GM23248 (cell line): Measurements from ENCODE around the gene OR52K2. TPM values are rescaled to one million over a fixed set of nuclear protein-coding genes. Genes with fewer than 3 reads are reported as not detected.
"Not testable (repeated sequence)": the region's sequence is repeated elsewhere in the genome, so short reads cannot be mapped to it uniquely, and the experiment has no call there.

Source experiments
- DNase-seq: peaks from one replicate; pipeline ENCODE4 v3.0.0-alpha.2; 2015
- H2AFZ ChIP-seq: fragments of 200-600 bp; sonication (generic); 2 replicates; pipeline ENCODE4 v1.6.1; 2016; ENCODE audit warnings: antibody characterized with exemption
- H3F3A ChIP-seq: fragments of 200-600 bp; sonication (generic); 2 replicates; pipeline ENCODE4 v1.6.1; 2016; ENCODE audit warnings: mild to moderate bottlenecking, antibody characterized with exemption, mixed run types; ENCODE audit not compliant: insufficient read depth
- H3K27ac ChIP-seq: fragments of 200-600 bp; sonication (generic); 2 replicates; pipeline ENCODE4 v1.5.1; 2016; ENCODE audit warnings: mild to moderate bottlenecking
- H3K27me3 ChIP-seq: fragments of 200-600 bp; sonication (generic); replicated peaks from 2 replicates; pipeline ENCODE4 v1.6.1; 2016; ENCODE audit warnings: mild to moderate bottlenecking; ENCODE audit not compliant: insufficient read depth
- H3K36me3 ChIP-seq: fragments of 200-600 bp; sonication (generic); 2 replicates; pipeline ENCODE4 v1.6.1; 2016; ENCODE audit warnings: low read depth, mild to moderate bottlenecking
- H3K4me1 ChIP-seq: fragments of 200-600 bp; sonication (generic); 2 replicates; pipeline ENCODE4 v1.6.1; 2016; ENCODE audit warnings: mild to moderate bottlenecking; ENCODE audit not compliant: insufficient read depth
- H3K4me2 ChIP-seq: fragments of 200-600 bp; sonication (generic); one replicate; pipeline ENCODE4 v1.6.1; 2016; ENCODE audit warnings: mild to moderate bottlenecking; ENCODE audit not compliant: unreplicated experiment
- H3K4me3 ChIP-seq: fragments of 200-600 bp; sonication (generic); 2 replicates; pipeline ENCODE4 v1.5.1; 2016; ENCODE audit warnings: mild to moderate bottlenecking
- H3K79me2 ChIP-seq: fragments of 200-600 bp; sonication (generic); 2 replicates; pipeline ENCODE4 v1.6.1; 2016; ENCODE audit warnings: mild to moderate bottlenecking; ENCODE audit not compliant: insufficient read depth
- H3K9ac ChIP-seq: fragments of 200-600 bp; sonication (generic); 2 replicates; pipeline ENCODE4 v1.6.1; 2016; ENCODE audit warnings: mild to moderate bottlenecking
- H3K9me2 ChIP-seq: fragments of 200-600 bp; sonication (generic); 2 replicates; pipeline ENCODE4 v1.6.1; 2016; ENCODE audit warnings: mixed run types, mild to moderate bottlenecking, moderate library complexity; ENCODE audit not compliant: insufficient read depth
- H3K9me3 ChIP-seq: fragments of 200-600 bp; sonication (generic); one replicate; pipeline ENCODE4 v1.6.1; 2017; ENCODE audit warnings: low read depth
- H4K20me1 ChIP-seq: fragments of 200-600 bp; sonication (generic); 2 replicates; pipeline ENCODE4 v1.6.0; 2016; ENCODE audit not compliant: insufficient read depth
- EZH2 ChIP-seq: fragments of 200-600 bp; sonication (generic); IDR thresholded peaks from 2 replicates; pipeline ENCODE4 v1.6.1; 2018; ENCODE audit warnings: antibody characterized with exemption, mild to moderate bottlenecking; ENCODE audit not compliant: insufficient read depth, poor library complexity, severe bottlenecking
- EZH2phosphoT487 ChIP-seq: fragments of 200-600 bp; sonication (generic); IDR thresholded peaks from 2 replicates; pipeline ENCODE4 v1.6.1; 2018; ENCODE audit warnings: antibody characterized with exemption, moderate library complexity, mild to moderate bottlenecking, low read depth; ENCODE audit not compliant: insufficient read depth
- WGBS, 2 experiments: methylation state at CpG; one replicate each; pipeline ENCODE4 v1.1.6; 2015 to 2017; ENCODE audit warnings: low lambda C conversion rate in 2 of 2, low coverage in 1 of 2; ENCODE audit errors: missing lambda C conversion rate in 2 of 2; 5-methylcytosine and 5-hydroxymethylcytosine counted together
- in situ Hi-C: fragments of 300-500 bp; cut with MboI; formaldehyde crosslinking; loops from 2 replicates; pipeline ENCODE4 v1.15.0; 2020
- polyA plus RNA-seq: library from polyadenylated mRNA; unstranded; fragments of >200 nt; fragmentation: Nextera tagmentation; extraction: Ambion mirVana; gene quantifications from 2 replicates; pipeline ENCODE4 v1.2.1, GENCODE V29; 2016
- total RNA-seq: library from RNA; depleted of rRNA; stranded (reverse); fragments of >200 nt; shearing (Covaris generic); gene quantifications from 2 replicates; pipeline ENCODE4 v1.2.3, GENCODE V29; 2014

Gene OR52K2
- total and polyA plus RNA-seq, 2 experiments from 2014 or later: not detected

DNA sequence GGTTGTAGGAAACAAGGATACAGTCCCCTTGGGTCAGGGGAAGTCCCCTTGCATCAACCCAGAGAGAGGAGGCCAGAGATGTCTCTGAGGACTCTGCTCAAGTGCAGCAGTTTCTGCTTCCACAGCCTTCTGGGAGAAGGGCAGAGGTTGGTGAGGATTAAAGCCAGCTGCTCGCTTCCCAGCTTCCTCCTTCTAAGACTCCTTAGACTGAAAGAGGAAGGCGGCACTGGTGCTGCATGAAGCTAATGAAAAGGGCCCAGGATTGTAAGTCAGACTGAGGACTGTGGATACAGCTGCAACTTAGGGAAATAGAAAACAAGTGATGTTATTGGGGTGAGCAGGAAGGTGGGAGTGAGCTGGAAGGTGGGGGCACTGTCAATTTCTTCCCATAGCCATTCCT, 33.4 kb downstream of the OR52K2 start, which contains the start of gene OR52K1:
Gene OR52K1, plus strand, starts transcription at position 202 of the 400 bp plus-strand sequence. CDS start 6,255 bp downstream, outside the sequence.
- no peak within 1 kb of the TSS for H3K27ac ChIP-seq
- in situ Hi-C loops: loop anchor here (25.0 kb wide), 1 partner anchor 295 kb away; no protein-coding TSS in a partner anchor
- H3K4me2 ChIP-seq: no peak within 1 kb of the TSS
- no peaks in the 10 kb centered on the region for H3K79me2 ChIP-seq
- H3K9me2 ChIP-seq: no peaks in the 10 kb centered on the region
- no peaks in the 10 kb centered on the region for H3K9me3 ChIP-seq
- no peak within 1 kb of the TSS for H2AFZ ChIP-seq
- TF ChIP-seq EZH2 (no peak), EZH2phosphoT487 (no peak)
- peaks cover 6% of the 10 kb centered on the region; the same call in 1 of the 2 replicates for H3K27me3 ChIP-seq
- H4K20me1 ChIP-seq: no peaks in the 10 kb centered on the region
- H3K9ac ChIP-seq: no peak within 1 kb of the TSS
- H3K36me3 ChIP-seq: no peaks in the 10 kb centered on the region
- H3F3A ChIP-seq: no peaks in the 10 kb centered on the region
- H3K4me1 ChIP-seq: peaks cover 8% of the 10 kb centered on the region; the same call in 1 of the 2 replicates
- H3K4me3 ChIP-seq: no peak within 1 kb of the TSS
- no peak for DNase-seq
- WGBS, 2 experiments: 61 to 65% methylated on average over 2 of the region's 2 CpGs

DNA sequence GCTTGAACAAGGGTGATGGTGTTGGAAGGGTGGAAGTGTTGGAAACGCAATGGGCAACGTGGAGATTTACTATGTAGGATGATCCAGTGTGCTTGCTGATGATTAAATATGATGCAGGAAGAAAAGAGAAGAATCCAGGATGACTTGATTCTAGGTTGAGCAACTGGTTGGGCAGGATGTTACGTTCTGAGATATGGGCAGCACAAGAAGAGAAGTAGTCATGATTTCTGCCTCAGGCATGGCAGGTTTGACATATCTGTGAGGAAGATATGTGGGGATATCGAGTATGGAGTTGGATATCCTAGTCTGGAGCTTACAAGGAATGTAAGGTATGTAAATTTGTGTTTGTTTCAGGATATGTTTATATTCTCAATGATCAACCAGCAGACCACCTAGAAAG, 35.2 kb downstream of the OR52K2 start:
- TF ChIP-seq EZH2phosphoT487 (no peak), EZH2 (no peak)
- no peaks in the 10 kb centered on the region for H3K36me3 ChIP-seq
- WGBS, 2 experiments: 36 to 38% methylated on average over 4 of the region's 4 CpGs

GRCh38 chr11:4491405-4491804, 42.3 kb downstream of the OR52K2 start:
- not testable (repeated sequence) for H3K4me2 ChIP-seq, H3K79me2 ChIP-seq, H4K20me1 ChIP-seq, H3K9ac ChIP-seq, H3F3A ChIP-seq, H3K4me1 ChIP-seq, H3K9me3 ChIP-seq, DNase-seq, H3K27ac ChIP-seq, H3K4me3 ChIP-seq, H3K36me3 ChIP-seq, H2AFZ ChIP-seq, H3K9me2 ChIP-seq
- WGBS, 2 experiments: 73 to 75% methylated on average over 2 of the region's 2 CpGs
- H3K27me3 ChIP-seq: peaks cover 17% of the 10 kb centered on the region
- in situ Hi-C loops: loop anchor here (25.0 kb wide), 1 partner anchor 304 kb away; no protein-coding TSS in a partner anchor

More for the DNA sequence above, 35.2 kb downstream of the OR52K2 start:
- Histone ChIP-seq H3K9me2 (no peaks in the 10 kb centered on the region), H2AFZ (no peak overlapping the region), H3K27ac (no peak overlapping the region), H3K9me3 (no peaks in the 10 kb centered on the region), H3K9ac (no peak overlapping the region), H3K4me2 (no peak overlapping the region), H3F3A (no peaks in the 10 kb centered on the region), H3K27me3 (peaks cover 6% of the 10 kb centered on the region; the same call in 1 of the 2 replicates), H3K4me1 (peaks cover 8% of the 10 kb centered on the region; the same call in 1 of the 2 replicates), H3K79me2 (no peaks in the 10 kb centered on the region), H4K20me1 (no peaks in the 10 kb centered on the region), H3K4me3 (no peak overlapping the region)
- in situ Hi-C loops: loop anchor here (25.0 kb wide), 1 partner anchor 297 kb away; no protein-coding TSS in a partner anchor
- DNase-seq: no peak

DNA sequence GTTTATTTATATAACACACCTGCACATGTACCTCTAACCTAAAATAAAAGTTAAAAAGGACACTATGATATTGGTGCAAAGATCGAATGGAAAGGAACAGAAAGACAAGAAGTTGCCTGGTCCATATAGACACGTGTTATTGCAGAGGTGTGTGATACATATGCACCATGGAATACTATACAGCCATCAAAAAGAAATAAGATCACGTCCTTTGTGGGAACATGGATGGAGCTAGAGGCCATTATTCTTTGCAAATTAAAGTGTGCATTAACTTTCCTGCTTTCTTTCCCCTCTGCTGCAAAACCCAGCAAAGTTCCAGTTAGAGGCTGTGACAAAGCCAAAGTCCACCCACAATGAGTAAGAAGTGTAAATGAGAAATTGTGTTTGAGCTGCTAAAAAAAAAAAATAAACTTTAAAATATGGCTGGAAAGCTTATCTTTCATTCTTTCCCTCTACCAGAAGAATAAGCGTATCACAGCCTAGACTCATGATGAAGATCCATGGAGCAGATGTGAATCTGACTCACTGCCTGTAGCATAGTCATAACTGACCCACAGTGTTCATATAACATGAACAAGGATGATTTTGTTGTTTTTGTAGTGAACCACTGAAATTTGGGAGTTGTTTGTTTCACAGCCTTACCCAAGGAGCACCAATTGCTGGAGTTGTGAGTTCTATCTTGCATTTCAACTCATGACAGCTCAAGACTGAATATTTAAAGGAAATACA, 42.9 kb downstream of the OR52K2 start:
- TF ChIP-seq EZH2 (no peak), EZH2phosphoT487 (no peak)
- in situ Hi-C loops: loop anchor here (25.0 kb wide), 1 partner anchor 305 kb away; no protein-coding TSS in a partner anchor

More for the DNA sequence above, 42.9 kb downstream of the OR52K2 start:
- peak; percentile 27 for DNase-seq
- Histone ChIP-seq H3K79me2 (no peaks in the 10 kb centered on the region), H3F3A (no peaks in the 10 kb centered on the region), H3K4me1 (no peaks in the 10 kb centered on the region), H3K27me3 (peaks cover 23% of the 10 kb centered on the region), H3K27ac (no peak overlapping the region), H3K9me3 (no peaks in the 10 kb centered on the region), H3K9me2 (no peaks in the 10 kb centered on the region), H3K36me3 (no peaks in the 10 kb centered on the region), H3K4me3 (no peak overlapping the region), H2AFZ (no peak overlapping the region), H3K4me2 (no peak overlapping the region), H4K20me1 (no peaks in the 10 kb centered on the region), H3K9ac (no peak overlapping the region)
- WGBS, 2 experiments: 66 to 73% methylated on average over 4 of the region's 4 CpGs
